GM12864 (cell line): ENCODE measurements around the gene KCNMA1.

Source experiments
- DNase-seq: peaks from one replicate; pipeline ENCODE4 v3.0.0-alpha.2; 2011; ENCODE audit warnings: low read depth
- H3K4me3 ChIP-seq: 2 replicates; pipeline ENCODE4 v1.5.1; 2011; ENCODE audit warnings: mild to moderate bottlenecking, low read depth, low read length, control low read depth
- TF ChIP-seq, protein P1 (sequence below): IDR thresholded peaks from 2 replicates; pipeline ENCODE4 v1.5.1; 2011; ENCODE audit warnings: low read depth, mild to moderate bottlenecking, moderate library complexity, low read length, control low read depth, inconsistent platforms; ENCODE audit errors: missing control alignments

Gene KCNMA1

GRCh38 chr10:77616766-77617165, 20.8 kb downstream of the KCNMA1 start:
- DNase-seq: no peak
- TF ChIP-seq, protein P1, sequence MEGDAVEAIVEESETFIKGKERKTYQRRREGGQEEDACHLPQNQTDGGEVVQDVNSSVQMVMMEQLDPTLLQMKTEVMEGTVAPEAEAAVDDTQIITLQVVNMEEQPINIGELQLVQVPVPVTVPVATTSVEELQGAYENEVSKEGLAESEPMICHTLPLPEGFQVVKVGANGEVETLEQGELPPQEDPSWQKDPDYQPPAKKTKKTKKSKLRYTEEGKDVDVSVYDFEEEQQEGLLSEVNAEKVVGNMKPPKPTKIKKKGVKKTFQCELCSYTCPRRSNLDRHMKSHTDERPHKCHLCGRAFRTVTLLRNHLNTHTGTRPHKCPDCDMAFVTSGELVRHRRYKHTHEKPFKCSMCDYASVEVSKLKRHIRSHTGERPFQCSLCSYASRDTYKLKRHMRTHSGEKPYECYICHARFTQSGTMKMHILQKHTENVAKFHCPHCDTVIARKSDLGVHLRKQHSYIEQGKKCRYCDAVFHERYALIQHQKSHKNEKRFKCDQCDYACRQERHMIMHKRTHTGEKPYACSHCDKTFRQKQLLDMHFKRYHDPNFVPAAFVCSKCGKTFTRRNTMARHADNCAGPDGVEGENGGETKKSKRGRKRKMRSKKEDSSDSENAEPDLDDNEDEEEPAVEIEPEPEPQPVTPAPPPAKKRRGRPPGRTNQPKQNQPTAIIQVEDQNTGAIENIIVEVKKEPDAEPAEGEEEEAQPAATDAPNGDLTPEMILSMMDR: no peak
- H3K4me3 ChIP-seq: no peak overlapping the region

DNA sequence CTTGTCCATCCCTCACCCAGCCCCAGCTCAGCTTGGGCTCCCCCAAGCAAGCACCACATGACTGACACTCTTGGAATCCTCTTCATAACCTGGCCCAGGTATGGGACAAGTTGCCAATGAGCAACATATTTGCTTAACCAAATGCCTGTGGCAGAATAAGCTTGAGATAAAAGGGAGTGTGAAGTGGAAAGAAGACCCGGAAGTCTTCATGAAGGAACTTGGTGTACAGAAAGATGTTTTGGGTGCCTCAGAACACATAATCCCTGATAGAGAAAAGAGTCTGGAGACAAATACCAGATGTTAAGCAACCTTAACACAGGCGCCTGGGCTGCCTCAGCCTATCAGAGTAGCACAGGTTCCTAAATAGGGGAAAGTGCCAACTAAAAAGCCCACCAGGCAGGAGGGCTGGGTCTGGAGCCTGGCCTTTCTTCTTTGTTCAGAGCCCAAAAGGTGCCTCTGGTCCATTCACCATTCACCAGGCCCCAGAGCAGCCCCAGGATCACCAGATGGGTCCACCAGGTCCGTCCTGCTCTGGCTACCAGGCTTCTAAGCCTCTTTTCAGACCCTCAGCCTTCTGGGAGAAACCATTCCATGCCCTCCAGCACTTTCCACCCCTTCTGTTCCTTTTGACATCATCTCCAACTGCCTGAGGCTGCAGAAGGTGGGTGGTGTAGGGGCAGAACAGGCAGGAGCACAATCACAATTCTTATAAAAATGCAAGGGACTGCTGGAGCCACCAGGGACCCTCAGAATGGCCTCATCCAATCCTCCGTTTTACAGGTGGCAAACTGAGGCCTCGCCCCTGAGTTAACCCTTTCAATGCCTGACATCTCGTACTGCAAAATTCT, 22.6 kb downstream of the KCNMA1 start:
- TF ChIP-seq, protein P1: no peak
- no peak overlapping the region for H3K4me3 ChIP-seq
- no peak for DNase-seq

GRCh38 chr10:77613476-77614130, 24.0 kb downstream of the KCNMA1 start:
- H3K4me3 ChIP-seq: no peak overlapping the region
- TF ChIP-seq, protein P1: no peak
- no peak for DNase-seq

- DNase-seq: no peak
- no peak overlapping the region for H3K4me3 ChIP-seq
- TF ChIP-seq, protein P1: no peak
Measured at GRCh38 chr10:77611670-77612069, 25.9 kb downstream of the KCNMA1 start.

- no peak for DNase-seq
- H3K4me3 ChIP-seq: no peak overlapping the region
- TF ChIP-seq, protein P1: no peak
Measured at GRCh38 chr10:77611221-77611620, 26.4 kb downstream of the KCNMA1 start.

DNA sequence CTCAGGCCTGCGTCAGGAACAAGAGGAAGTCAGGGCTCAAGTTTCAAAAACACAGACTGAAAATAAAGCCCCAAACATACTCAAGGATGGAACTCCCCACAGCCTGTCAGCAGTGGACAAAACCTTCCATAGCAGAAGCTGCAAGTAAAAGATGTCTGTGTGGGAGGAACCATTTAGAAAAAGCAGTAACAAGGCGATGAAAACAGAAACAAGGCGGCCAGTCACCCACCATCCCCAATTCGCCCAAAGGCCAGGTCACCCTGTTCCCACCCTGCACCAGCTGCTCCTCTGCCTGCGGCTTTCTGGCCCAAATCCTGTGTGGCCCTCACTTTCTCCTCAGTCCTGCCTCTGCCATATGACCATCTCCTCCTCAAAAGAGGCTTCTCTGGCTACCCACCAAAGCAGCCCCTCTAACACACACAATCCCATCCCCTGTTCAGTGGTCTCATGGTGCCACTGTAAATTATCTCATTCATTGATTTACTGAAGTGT, 27.8 kb downstream of the KCNMA1 start:
- no peak overlapping the region for H3K4me3 ChIP-seq
- DNase-seq: no peak
- TF ChIP-seq, protein P1: no peak
